ENCODE data around the gene TMEFF2.

The TMEFF2 gene

GRCh38 chr2:191915750-191916149 lies 279.0 kb downstream of the TMEFF2 start:
- no peak overlapping the region for H2AFZ ChIP-seq (ENCODE audit: low read length)
- no peaks in the 10 kb centered on the region for H3K36me3 ChIP-seq (ENCODE audit: insufficient read depth, low read length)
- TF ChIP-seq CTCF (conservative IDR thresholded peaks at IDR 0.05; ENCODE audit: low read length) = no peak
- no peak for TF ChIP-seq EZH2phosphoT487 (IDR thresholded peaks at IDR 0.05; ENCODE audit: borderline replicate concordance)
- no peak overlapping the region for H3K9ac ChIP-seq (ENCODE audit: low read depth, low read length, poor library complexity, severe bottlenecking)
- no peak overlapping the region for H3K4me3 ChIP-seq (ENCODE audit: low read length, poor library complexity, severe bottlenecking)
- H3K4me1 ChIP-seq (ENCODE audit: insufficient read depth, low read length, poor library complexity, severe bottlenecking) = no peaks in the 10 kb centered on the region
- H3K79me2 ChIP-seq (ENCODE audit: insufficient read depth, low read length) = no peaks in the 10 kb centered on the region
- H3K4me2 ChIP-seq (ENCODE audit: low read depth, low read length, poor library complexity, severe bottlenecking) = no peak overlapping the region
- H3K9me3 ChIP-seq (ENCODE audit: insufficient read depth, low read depth, low read length) = no peaks in the 10 kb centered on the region
- H3K9me2 ChIP-seq (replicated peaks; ENCODE audit: low read depth, low read length) = no peaks in the 10 kb centered on the region
- no peaks in the 10 kb centered on the region for H3F3A ChIP-seq (ENCODE audit: low read depth)
- H3K27me3 ChIP-seq (ENCODE audit: insufficient read depth, low read length, poor library complexity, severe bottlenecking) = no peaks in the 10 kb centered on the region
- H4K20me1 ChIP-seq (ENCODE audit: insufficient read depth, low read length, poor library complexity, severe bottlenecking) = no peaks in the 10 kb centered on the region

GRCh38 chr2:191913796-191914195 lies 280.9 kb downstream of the TMEFF2 start:
- Histone ChIP-seq H4K20me1 (ENCODE audit: insufficient read depth, low read length, poor library complexity, severe bottlenecking) (no peaks in the 10 kb centered on the region), H2AFZ (ENCODE audit: low read length) (no peak overlapping the region), H3F3A (ENCODE audit: low read depth) (no peaks in the 10 kb centered on the region), H3K9me2 (replicated peaks; ENCODE audit: low read depth, low read length) (no peaks in the 10 kb centered on the region), H3K4me2 (ENCODE audit: low read depth, low read length, poor library complexity, severe bottlenecking) (no peak overlapping the region), H3K9me3 (ENCODE audit: insufficient read depth, low read depth, low read length) (no peaks in the 10 kb centered on the region), H3K4me1 (ENCODE audit: insufficient read depth, low read length, poor library complexity, severe bottlenecking) (no peaks in the 10 kb centered on the region), H3K27me3 (ENCODE audit: insufficient read depth, low read length, poor library complexity, severe bottlenecking) (no peaks in the 10 kb centered on the region), H3K9ac (ENCODE audit: low read depth, low read length, poor library complexity, severe bottlenecking) (no peak overlapping the region), H3K36me3 (ENCODE audit: insufficient read depth, low read length) (no peaks in the 10 kb centered on the region), H3K4me3 (ENCODE audit: low read length, poor library complexity, severe bottlenecking) (no peak overlapping the region), H3K79me2 (ENCODE audit: insufficient read depth, low read length) (no peaks in the 10 kb centered on the region)
- TF ChIP-seq CTCF (conservative IDR thresholded peaks at IDR 0.05; ENCODE audit: low read length) (no peak), EZH2phosphoT487 (IDR thresholded peaks at IDR 0.05; ENCODE audit: borderline replicate concordance) (no peak)

- Histone ChIP-seq H3K79me2 (ENCODE audit: insufficient read depth, low read length) (no peaks in the 10 kb centered on the region), H4K20me1 (ENCODE audit: insufficient read depth, low read length, poor library complexity, severe bottlenecking) (no peaks in the 10 kb centered on the region), H3K27me3 (ENCODE audit: insufficient read depth, low read length, poor library complexity, severe bottlenecking) (no peaks in the 10 kb centered on the region), H3K9ac (ENCODE audit: low read depth, low read length, poor library complexity, severe bottlenecking) (no peak overlapping the region), H3F3A (ENCODE audit: low read depth) (no peaks in the 10 kb centered on the region), H2AFZ (ENCODE audit: low read length) (no peak overlapping the region), H3K9me2 (replicated peaks; ENCODE audit: low read depth, low read length) (no peaks in the 10 kb centered on the region), H3K4me1 (ENCODE audit: insufficient read depth, low read length, poor library complexity, severe bottlenecking) (no peaks in the 10 kb centered on the region), H3K4me3 (ENCODE audit: low read length, poor library complexity, severe bottlenecking) (no peak overlapping the region), H3K4me2 (ENCODE audit: low read depth, low read length, poor library complexity, severe bottlenecking) (no peak overlapping the region), H3K36me3 (ENCODE audit: insufficient read depth, low read length) (no peaks in the 10 kb centered on the region), H3K9me3 (ENCODE audit: insufficient read depth, low read depth, low read length) (no peaks in the 10 kb centered on the region)
- TF ChIP-seq CTCF (conservative IDR thresholded peaks at IDR 0.05; ENCODE audit: low read length) (no peak), EZH2phosphoT487 (IDR thresholded peaks at IDR 0.05; ENCODE audit: borderline replicate concordance) (no peak)
Measured at GRCh38 chr2:191912764-191913163, 282.0 kb downstream of the TMEFF2 start.

Measured in Loucy (cell line).